Neural progenitor cell (in vitro differentiated cells): Measurements from ENCODE around the gene PGAP6. TPM values are rescaled to one million over a fixed set of nuclear protein-coding genes. Genes with fewer than 3 reads are reported as not detected.

ENCODE experiments used
- DNase-seq: peaks from one replicate; pipeline ENCODE4 v3.0.0-alpha.2; 2016; ENCODE audit warnings: low spot score
- H2AFZ ChIP-seq: fragments of 200-600 bp; sonication (generic); replicated peaks from 2 replicates; pipeline ENCODE4 v1.6.1; 2016; ENCODE audit warnings: antibody characterized with exemption
- H3F3A ChIP-seq: fragments of 200-600 bp; sonication (generic); 2 replicates; pipeline ENCODE4 v1.6.1; 2016; ENCODE audit warnings: antibody characterized with exemption, low read depth
- H3K27ac ChIP-seq: fragments of 200-600 bp; sonication (generic); 2 replicates; pipeline ENCODE4 v1.5.1; 2016; ENCODE audit warnings: mild to moderate bottlenecking
- H3K27me3 ChIP-seq: fragments of 200-600 bp; sonication (generic); 2 replicates; pipeline ENCODE4 v1.6.1; 2016; ENCODE audit warnings: mild to moderate bottlenecking, moderate library complexity
- H3K36me3 ChIP-seq: fragments of 200-600 bp; sonication (generic); 2 replicates; pipeline ENCODE4 v1.5.1; 2016
- H3K4me1 ChIP-seq: fragments of 200-600 bp; sonication (generic); 2 replicates; pipeline ENCODE4 v1.6.1; 2016; ENCODE audit warnings: mixed run types
- H3K4me2 ChIP-seq: fragments of 200-600 bp; sonication (generic); 2 replicates; pipeline ENCODE4 v1.6.1; 2016
- H3K4me3 ChIP-seq: fragments of 200-600 bp; sonication (generic); 2 replicates; pipeline ENCODE4 v1.5.1; 2016
- H3K79me2 ChIP-seq: fragments of 200-600 bp; sonication (generic); 2 replicates; pipeline ENCODE4 v1.6.1; 2016; ENCODE audit warnings: low read depth
- H3K9ac ChIP-seq: fragments of 200-600 bp; sonication (generic); 2 replicates; pipeline ENCODE4 v1.6.1; 2016
- H3K9me3 ChIP-seq: fragments of 200-600 bp; sonication (generic); 2 replicates; pipeline ENCODE4 v1.5.1; 2016; ENCODE audit warnings: low read depth
- H4K20me1 ChIP-seq: fragments of 200-600 bp; sonication (generic); 2 replicates; pipeline ENCODE4 v1.6.1; 2016; ENCODE audit warnings: low read depth
- H3K27ac Mint-ChIP-seq: 3 replicates; pipeline ENCODE4 v1.8.0; 2021; ENCODE audit warnings: mixed read lengths
- H3K27me3 Mint-ChIP-seq: 2 replicates; pipeline ENCODE4 v1.8.0; 2022; ENCODE audit warnings: low read depth, mild to moderate bottlenecking, inconsistent platforms, moderate library complexity, mixed read lengths; ENCODE audit not compliant: insufficient read depth
- H3K36me3 Mint-ChIP-seq: 3 replicates; pipeline ENCODE4 v1.8.0; 2021; ENCODE audit warnings: mixed read lengths
- H3K4me1 Mint-ChIP-seq: 3 replicates; pipeline ENCODE4 v1.8.0; 2021; ENCODE audit warnings: mixed read lengths
- H3K4me3 Mint-ChIP-seq: 3 replicates; pipeline ENCODE4 v1.8.0; 2021; ENCODE audit warnings: mild to moderate bottlenecking, moderate library complexity, mixed read lengths
- H3K9me3 Mint-ChIP-seq: 3 replicates; pipeline ENCODE4 v1.8.0; 2020; ENCODE audit warnings: mixed read lengths
- CTCF ChIP-seq: fragments of 200-600 bp; sonication (generic); IDR thresholded peaks from 2 replicates; pipeline ENCODE4 v1.5.1; 2017; ENCODE audit warnings: antibody characterized with exemption, mild to moderate bottlenecking
- EZH2 ChIP-seq: fragments of 200-600 bp; sonication (generic); IDR thresholded peaks from 2 replicates; pipeline ENCODE4 v1.6.1; 2017; ENCODE audit warnings: antibody characterized with exemption, mild to moderate bottlenecking, moderate library complexity
- EZH2phosphoT487 ChIP-seq: fragments of 200-600 bp; sonication (generic); IDR thresholded peaks from 2 replicates; pipeline ENCODE4 v1.6.1; 2017; ENCODE audit warnings: antibody characterized with exemption
- total RNA-seq: library from RNA; depleted of rRNA; stranded (reverse); fragments of >200 nt; gene quantifications from 2 replicates; pipeline ENCODE4 v1.2.3, GENCODE V29; 2015; ENCODE audit warnings: low replicate concordance

Gene PGAP6
- 16.7 and 49.5 TPM in 2 replicates for total RNA-seq

- H3K36me3 ChIP-seq: no peaks in the 10 kb centered on the region
- H3K27ac ChIP-seq: no peak within 1 kb of the TSS
- H3K4me3 ChIP-seq: peak within 1 kb of the TSS; percentile 69
- H3K9ac ChIP-seq: peak within 1 kb of the TSS; percentile 77
- Mint-ChIP-seq H3K27me3 (peaks cover 13% of the 10 kb centered on the region), H3K4me1 (peaks cover 35% of the 10 kb centered on the region), H3K36me3 (no peaks in the 10 kb centered on the region), H3K9me3 (no peaks in the 10 kb centered on the region), H3K27ac (no peak within 1 kb of the TSS), H3K4me3 (peak within 1 kb of the TSS; percentile 92)
- H3K79me2 ChIP-seq: peaks cover 23% of the 10 kb centered on the region
- H3F3A ChIP-seq: peaks cover 50% of the 10 kb centered on the region
- no peak within 1 kb of the TSS for H2AFZ ChIP-seq
- H3K4me2 ChIP-seq: peak within 1 kb of the TSS; percentile 99
- H3K9me3 ChIP-seq: no peaks in the 10 kb centered on the region
- DNase-seq: peak; percentile 84
- H3K4me1 ChIP-seq: peaks cover 32% of the 10 kb centered on the region
- TF ChIP-seq EZH2 (peak; percentile 73), CTCF (no peak)
- H4K20me1 ChIP-seq: peaks cover 50% of the 10 kb centered on the region
- peaks cover 27% of the 10 kb centered on the region for H3K27me3 ChIP-seq
Observed at GRCh38 chr16:381789-382717, at the start of gene PGAP6. Gene PGAP6, minus strand, starts transcription at chr16:381978. Its CDS starts 157 bp downstream, at chr16:381821.

- no peaks in the 10 kb centered on the region for H3K27me3 Mint-ChIP-seq
- no peak overlapping the region for H3K27ac ChIP-seq
- H3K27me3 ChIP-seq: peaks cover 7% of the 10 kb centered on the region
- H3K36me3 ChIP-seq: no peaks in the 10 kb centered on the region
- H3K9ac ChIP-seq: no peak overlapping the region
- H3K4me3 Mint-ChIP-seq: no peak overlapping the region
- H3K36me3 Mint-ChIP-seq: peaks cover 27% of the 10 kb centered on the region
- H3K9me3 Mint-ChIP-seq: no peaks in the 10 kb centered on the region
- TF ChIP-seq EZH2phosphoT487 (no peak), CTCF (no peak), EZH2 (no peak)
- H3K9me3 ChIP-seq: no peaks in the 10 kb centered on the region
- H3F3A ChIP-seq: no peaks in the 10 kb centered on the region
- H3K4me1 Mint-ChIP-seq: peaks cover 26% of the 10 kb centered on the region
- no peak overlapping the region for H3K4me3 ChIP-seq
- H4K20me1 ChIP-seq: peaks cover 69% of the 10 kb centered on the region
- peaks cover 17% of the 10 kb centered on the region for H3K4me1 ChIP-seq
- DNase-seq: no peak
- no peak overlapping the region for H3K27ac Mint-ChIP-seq
- H3K79me2 ChIP-seq: peaks cover 88% of the 10 kb centered on the region
- no peak overlapping the region for H3K4me2 ChIP-seq
- H2AFZ ChIP-seq: no peak overlapping the region
Observed at GRCh38 chr16:430904-431303, 49.1 kb upstream of the PGAP6 start.

GRCh38 chr16:427250-427649 is 45.5 kb upstream of the PGAP6 start:
- H3K9ac ChIP-seq: no peak overlapping the region
- TF ChIP-seq EZH2 (no peak), EZH2phosphoT487 (no peak), CTCF (no peak)
- H3K9me3 ChIP-seq: no peaks in the 10 kb centered on the region
- no peaks in the 10 kb centered on the region for H3K36me3 ChIP-seq
- peaks cover 36% of the 10 kb centered on the region for H3K4me1 Mint-ChIP-seq
- H2AFZ ChIP-seq: no peak overlapping the region
- H3K27ac Mint-ChIP-seq: peak overlapping the region; percentile 92
- peaks cover 39% of the 10 kb centered on the region for H3K27me3 ChIP-seq
- H3K36me3 Mint-ChIP-seq: peaks cover 19% of the 10 kb centered on the region
- H3K27me3 Mint-ChIP-seq: peaks cover 12% of the 10 kb centered on the region
- peak overlapping the region; percentile 96 for H3K4me2 ChIP-seq
- H3K4me1 ChIP-seq: peaks cover 17% of the 10 kb centered on the region
- H3K27ac ChIP-seq: no peak overlapping the region
- H3F3A ChIP-seq: no peaks in the 10 kb centered on the region
- peak overlapping the region; percentile 95 for H3K4me3 Mint-ChIP-seq
- peaks cover 55% of the 10 kb centered on the region for H4K20me1 ChIP-seq
- H3K4me3 ChIP-seq: peak overlapping the region; percentile 99
- no peak for DNase-seq
- peaks cover 58% of the 10 kb centered on the region for H3K79me2 ChIP-seq
- peaks cover 3% of the 10 kb centered on the region for H3K9me3 Mint-ChIP-seq
